OCI-M1 (cell line): ENCODE data around the gene MIPOL1.

Experiments used
- DNase-seq: peaks from one replicate; lab custom pipeline; 2025; lab: John Stamatoyannopoulos, UW

Gene MIPOL1

DNA sequence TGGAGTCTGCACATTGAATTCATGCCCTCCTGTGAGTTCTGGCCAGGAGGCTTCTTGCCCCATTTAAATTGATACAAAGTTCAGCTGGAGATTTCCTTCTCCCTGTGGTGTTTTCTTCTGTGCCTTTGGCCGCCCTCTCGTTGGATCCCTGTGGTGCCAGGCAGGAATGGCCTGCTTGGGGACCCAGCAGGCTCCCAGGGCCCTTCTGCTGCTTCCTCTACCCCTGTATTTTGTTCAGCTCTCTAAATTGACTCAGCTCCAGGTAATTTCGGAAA, 200.1 kb downstream of the MIPOL1 start:
- DNase-seq = no peak

- DNase-seq = no peak
These were observed 201.8 kb downstream of the MIPOL1 start for GRCh38 chr14:37399517-37399916.

DNA sequence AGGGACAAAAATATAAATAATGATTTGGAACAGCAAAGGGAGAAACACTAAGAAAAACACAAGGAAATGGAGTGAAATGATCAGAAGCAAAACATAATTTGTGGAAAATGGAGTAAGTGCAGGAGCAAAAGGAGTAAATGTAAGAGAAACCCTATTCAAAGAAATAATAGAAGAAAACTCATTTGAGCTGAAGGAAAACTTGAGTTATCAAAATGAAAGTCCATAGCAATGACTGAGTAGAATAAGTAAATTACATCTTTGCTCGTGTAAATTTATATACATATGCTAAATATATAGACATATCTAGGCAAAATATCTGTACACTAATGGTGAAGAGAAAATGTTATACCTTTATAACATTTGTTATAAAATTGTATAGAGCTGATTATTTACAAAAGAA, 203.4 kb downstream of the MIPOL1 start:
- no peak for DNase-seq

DNA sequence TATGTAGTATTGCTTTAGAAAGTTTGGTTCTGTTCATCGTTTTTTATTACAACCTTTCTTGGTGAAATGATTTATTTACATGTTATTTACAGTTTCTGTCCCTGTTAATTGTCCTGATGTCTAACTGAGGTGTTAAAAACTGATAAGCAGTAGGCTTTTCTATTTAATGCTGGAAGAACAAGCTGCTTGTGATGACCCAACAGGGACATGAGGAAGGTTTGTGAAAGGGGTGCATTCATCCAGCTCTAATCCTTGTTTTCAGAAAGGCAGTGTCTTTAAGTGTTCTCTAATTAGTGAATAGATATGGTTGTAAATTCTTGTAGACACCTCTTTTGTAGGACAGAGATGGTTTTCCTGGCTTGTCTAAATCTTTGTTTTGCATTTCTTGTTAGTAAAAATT, 205.9 kb downstream of the MIPOL1 start:
- DNase-seq = no peak

DNA sequence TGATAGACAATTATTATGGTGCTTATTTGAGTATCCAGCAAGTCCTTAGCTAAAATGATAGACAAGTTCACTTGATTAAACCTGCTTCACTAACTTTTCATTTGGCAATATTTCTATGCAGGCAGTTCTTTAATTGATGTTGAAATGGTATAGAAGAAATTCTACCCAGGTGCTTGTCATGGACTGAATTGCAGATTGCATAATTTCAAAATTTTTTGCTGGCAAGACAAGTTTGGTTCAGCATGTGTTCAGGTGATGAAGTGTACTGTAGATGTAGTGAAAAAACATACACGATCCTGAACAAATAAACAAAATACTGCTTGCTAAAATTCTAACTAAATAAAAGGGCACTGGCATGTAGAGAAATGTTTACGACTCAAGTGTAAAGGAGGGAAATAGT, 208.4 kb downstream of the MIPOL1 start:
- no peak for DNase-seq

- DNase-seq = no peak
These were observed 213.5 kb downstream of the MIPOL1 start for GRCh38 chr14:37411079-37411735.

- no peak for DNase-seq
These were observed 215.3 kb downstream of the MIPOL1 start for GRCh38 chr14:37413050-37413449.

GRCh38 chr14:37413504-37414003, 215.8 kb downstream of the MIPOL1 start:
- no peak for DNase-seq

- DNase-seq = no peak
These were observed 218.5 kb downstream of the MIPOL1 start for GRCh38 chr14:37416264-37416663.

DNA sequence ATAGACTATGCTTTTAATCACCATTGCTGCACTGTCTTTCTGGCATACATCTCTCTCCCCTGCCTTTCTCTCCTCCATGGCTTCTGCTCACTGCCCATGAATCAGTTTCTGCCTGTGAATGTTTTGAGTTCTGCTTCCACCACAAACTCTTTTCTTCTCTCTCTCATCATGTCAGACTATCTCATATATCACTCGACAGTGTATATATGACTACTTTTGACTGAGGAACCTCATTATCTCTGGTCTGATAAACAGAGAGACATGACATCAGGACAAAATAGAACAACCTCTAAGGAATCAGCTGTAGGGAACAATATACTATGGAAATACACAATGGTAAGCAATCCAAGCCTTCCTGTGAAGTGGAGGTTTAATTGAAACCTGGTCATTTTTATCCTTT, 219.4 kb downstream of the MIPOL1 start:
- DNase-seq = no peak

DNA sequence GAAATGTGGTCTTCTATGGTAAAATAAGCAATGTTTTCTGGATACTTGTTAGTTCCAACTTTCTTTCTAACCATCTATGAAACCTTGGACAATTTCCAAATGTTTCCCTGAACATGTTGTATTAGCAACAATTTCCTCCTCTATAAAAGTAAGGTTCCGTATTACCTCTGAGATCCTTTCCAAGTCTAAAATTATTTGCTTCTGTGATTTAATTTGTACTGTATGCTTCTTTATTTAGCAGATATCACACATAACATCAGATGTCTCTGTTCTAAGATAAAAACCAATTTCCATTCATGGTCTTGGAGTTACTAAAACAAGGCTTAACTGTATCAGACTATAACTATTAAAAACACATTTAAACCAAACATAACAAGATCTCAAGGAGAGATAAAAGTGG, 220.1 kb downstream of the MIPOL1 start:
- no peak for DNase-seq

GRCh38 chr14:37420622-37421021, 222.9 kb downstream of the MIPOL1 start:
- no peak for DNase-seq

DNA sequence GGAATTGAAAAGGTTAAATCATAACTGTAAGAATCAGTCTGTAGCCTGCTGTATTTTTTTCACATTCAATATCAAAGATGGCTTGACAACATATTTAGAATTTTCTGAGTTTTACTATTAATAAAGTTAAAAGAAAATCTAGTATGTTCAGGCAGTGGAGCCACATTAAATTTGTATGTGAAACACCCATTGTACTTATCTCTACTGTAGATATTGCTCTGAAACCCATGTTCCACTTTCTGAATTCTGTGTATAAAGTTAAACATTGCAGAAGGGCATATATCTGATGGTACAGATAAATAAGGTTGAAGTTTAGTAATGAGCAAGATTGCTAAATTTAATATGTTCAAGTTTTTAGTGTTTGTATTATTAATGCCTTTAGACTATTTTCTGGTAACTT, 224.6 kb downstream of the MIPOL1 start:
- DNase-seq = peak; percentile 38

GRCh38 chr14:37422748-37423147, 225.0 kb downstream of the MIPOL1 start:
- no peak for DNase-seq

DNA sequence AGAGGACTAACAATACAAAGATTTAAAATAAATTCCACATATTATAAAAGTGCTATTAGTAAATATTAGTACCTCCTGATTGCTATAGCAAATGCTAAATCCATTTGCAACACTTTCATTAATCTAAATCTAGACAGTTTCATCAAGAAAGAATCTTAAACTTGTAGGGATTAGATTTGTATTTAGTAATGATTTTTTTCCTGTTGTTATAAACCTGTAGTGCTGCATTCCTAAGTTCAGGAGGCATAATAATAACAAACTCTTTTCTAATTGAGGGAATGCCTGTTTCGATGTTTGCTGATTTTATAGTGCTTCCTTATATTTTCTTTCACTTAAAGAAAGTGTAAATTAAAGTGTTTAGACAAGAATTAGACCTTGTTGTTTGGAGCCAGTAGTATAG, 231.2 kb downstream of the MIPOL1 start:
- DNase-seq = no peak

- DNase-seq = peak; percentile 30
These were observed 231.9 kb downstream of the MIPOL1 start for GRCh38 chr14:37429618-37430017.

DNA sequence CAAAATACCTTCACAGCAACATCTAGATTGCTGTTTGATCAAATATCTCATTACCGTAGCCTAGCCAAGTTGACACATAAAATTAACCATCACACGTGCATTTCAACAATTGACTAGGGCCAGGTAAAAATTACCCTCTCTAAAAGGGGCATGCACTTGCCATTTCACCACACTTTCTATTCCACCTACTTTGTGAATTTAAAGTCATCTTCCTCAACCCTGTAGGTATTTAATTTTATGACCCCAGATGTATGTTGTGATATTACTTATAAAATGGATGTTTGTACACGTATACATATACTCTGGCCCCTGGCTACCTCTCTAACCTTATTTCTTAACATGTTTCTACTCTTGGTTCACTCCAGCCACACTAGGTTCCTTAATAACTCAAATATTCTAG, 237.1 kb downstream of the MIPOL1 start:
- no peak for DNase-seq

GRCh38 chr14:37436519-37436918, 238.8 kb downstream of the MIPOL1 start:
- no peak for DNase-seq

GRCh38 chr14:37437490-37437889, 239.8 kb downstream of the MIPOL1 start:
- DNase-seq = no peak

- no peak for DNase-seq
These were observed 240.7 kb downstream of the MIPOL1 start for GRCh38 chr14:37438444-37438843.

- no peak for DNase-seq
These were observed 245.7 kb downstream of the MIPOL1 start for GRCh38 chr14:37443461-37443860.

GRCh38 chr14:37447883-37448391, 250.2 kb downstream of the MIPOL1 start:
- DNase-seq = no peak

- no peak for DNase-seq
These were observed 254.6 kb downstream of the MIPOL1 start for GRCh38 chr14:37452323-37452722.

GRCh38 chr14:37453985-37454384, 256.2 kb downstream of the MIPOL1 start:
- no peak for DNase-seq
